Measurements from ENCODE around the gene NKX1-2.

The NKX1-2 gene

DNA sequence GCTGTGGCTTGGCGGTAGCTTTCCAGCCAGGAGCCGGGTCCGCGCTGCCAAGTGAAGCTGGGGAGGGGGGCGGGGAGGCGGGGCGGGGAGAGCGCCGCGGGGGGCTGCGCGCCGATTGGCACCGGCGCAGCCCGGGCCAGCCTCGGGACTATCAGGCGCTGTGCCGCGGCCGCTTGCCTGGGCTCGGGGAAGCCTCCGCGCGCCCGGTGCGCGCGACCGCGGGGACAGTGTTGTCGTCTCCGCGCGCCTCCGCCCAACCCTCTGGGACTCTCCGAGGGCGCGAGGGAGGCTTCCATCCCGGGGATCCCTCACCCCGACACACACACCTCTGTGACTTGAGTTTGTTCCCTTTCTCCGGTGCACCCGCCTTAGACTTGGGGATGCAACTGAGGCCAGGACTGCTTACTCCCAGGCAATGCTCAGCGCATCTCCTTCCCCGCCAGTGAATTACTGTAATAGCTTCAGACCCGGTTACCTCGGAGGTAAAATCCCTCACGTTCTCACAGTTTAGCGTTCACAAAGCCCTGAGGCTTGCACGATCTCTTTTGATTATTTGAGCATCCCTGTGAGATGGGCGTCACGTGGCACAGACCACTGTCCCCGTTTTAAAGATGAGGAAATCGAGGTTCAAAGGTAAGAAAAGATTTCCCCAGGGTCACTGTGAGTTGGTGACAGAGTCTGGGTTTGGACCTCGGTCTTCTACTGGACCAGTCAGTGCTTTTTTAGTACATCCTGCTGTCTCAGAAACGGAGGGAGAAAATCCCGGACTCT is at the start of gene NKX1-2:
Gene NKX1-2 (minus strand): TSS at position 24 of the 771 bp plus-strand sequence. CDS start 92 bp downstream, outside the sequence.
- DNase-seq (ENCODE audit: low read depth in 3 of 3) = no peak

DNA sequence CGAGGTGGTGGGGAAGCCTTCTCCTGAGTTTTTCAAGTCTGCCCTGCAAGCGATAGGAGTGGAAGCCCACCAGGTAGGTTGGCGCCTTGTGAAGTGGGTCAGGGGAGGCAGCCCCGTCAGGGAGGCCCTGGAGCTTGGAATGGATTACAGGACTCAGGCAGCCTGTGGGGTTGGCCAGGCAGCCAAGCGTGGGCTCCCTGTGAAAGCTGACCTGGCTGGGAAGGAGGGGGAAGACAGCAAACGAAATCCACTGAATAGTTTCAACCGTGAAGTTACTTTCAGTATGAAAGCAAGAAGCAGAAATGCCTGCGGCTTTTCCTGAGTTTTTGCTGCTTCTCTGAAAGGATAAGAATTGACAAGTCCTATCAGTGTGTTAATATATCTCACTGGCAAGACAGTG is 48.2 kb upstream of the NKX1-2 start:
- DNase-seq (ENCODE audit: low read depth in 3 of 3) = no peak

DNA sequence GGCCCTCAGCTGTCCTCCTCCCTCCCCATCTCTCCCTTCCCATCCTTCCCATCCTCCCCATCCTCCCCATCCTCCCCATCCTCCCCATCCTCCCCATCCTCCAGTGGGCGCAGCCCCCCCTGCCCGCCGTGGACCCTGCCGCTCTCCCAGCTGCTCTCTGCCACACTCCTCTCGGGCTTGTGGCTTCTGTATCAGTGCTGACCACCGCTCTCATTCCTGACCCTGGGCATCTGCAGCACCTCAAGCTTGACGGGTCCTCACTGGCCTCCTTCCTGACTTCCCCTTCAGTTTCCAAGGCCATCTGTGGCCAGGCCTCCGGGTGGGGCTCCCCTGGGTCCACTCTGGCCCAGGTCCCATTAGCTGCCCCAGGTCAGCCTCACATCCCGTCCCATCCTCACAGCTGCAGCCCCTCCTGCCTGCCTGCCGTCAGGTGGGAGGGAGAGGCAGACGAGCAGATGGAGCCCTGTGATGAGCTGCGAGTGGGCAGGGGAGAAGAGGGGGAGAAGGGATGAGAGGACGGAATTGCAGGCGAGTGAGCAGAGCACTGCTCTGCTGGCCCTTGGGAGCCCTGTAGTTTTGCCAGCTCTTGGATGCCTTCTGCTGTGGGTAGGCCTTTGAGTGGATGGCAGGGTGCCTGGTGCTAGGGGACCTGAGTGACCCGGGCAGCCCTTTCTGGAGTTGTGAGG is 47.5 kb upstream of the NKX1-2 start:
- no peak for DNase-seq (ENCODE audit: low read depth in 3 of 3)

DNA sequence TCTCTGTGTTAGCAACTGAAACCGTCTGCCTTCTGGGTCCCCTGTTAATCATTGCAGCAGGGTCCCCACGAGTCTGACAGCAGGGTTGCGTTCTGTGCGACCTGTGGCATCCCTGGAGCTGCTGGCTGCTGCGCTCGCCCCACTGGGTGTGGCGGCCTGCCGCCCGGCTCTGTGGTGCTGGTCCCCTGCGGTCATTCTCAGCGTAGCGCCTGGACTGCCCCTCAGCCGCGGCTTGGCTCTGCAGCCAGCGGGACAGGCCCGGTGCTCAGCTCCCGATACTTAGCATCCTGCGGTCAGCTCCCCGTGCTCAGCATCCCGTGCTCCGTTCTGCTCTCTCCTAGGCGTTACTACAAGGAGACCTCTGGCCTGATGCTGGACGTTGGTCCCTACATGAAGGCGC is 46.8 kb upstream of the NKX1-2 start:
- DNase-seq (ENCODE audit: low read depth in 3 of 3) = no peak

DNA sequence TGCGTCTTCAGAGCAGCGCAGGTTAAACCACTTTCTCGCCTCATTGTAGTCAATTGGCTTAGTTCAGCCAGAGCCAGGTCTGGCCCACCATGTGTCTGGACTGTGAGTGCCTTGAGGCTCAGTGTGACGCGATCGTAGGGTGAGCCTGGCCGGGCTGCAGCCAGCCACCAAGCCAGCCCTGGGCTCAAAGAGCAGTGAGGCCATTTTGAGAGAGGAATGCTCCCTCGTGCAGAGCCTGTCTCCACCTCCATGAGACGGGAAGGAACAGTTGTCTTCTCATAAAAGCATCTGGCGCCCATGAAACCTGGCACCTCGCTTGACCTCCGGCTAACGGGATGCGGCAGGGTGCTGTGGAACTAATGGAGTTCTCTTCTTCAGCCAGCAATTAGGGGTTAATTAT is 46.3 kb upstream of the NKX1-2 start:
- DNase-seq (ENCODE audit: low read depth in 3 of 3) = no peak

DNA sequence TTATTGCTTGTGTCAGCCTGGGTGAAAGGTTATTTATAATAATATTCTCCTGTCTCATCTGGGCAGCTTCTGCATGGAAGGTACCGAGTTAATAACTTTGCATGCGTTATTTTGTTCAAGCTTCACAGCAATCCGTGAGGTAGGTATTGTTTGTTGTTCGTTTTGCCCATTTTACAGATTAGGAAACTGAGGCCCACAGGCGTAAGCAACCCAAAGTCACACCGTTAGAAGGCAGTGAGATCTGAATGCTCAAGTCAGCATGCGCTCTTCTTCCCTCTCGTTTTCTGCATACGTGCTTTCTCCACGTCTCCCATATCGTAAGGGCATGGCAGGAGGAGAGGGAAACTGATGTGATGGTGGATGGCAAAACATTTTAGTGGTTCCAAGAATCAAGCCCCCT is 45.9 kb upstream of the NKX1-2 start:
- DNase-seq (ENCODE audit: low read depth in 3 of 3) = no peak

DNA sequence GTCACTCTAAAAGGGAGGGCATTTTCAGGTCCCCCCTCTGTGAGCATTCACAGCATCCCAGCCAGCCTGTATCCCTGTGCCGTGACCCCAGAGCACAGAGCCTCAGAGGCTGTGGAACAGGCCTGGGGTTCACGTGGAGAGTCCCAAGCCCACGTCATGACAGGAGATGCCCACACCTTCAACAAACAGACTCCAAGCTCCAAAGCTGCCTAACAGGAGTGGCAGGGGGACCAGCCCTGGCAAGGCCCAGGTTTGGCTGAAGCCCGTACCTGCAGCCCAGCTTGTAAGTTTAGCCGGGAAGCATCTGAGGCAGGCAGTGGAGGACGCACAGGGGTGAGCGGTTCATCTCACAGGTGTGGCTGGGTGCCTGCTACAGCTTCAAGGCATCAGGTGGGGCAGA is 45.3 kb upstream of the NKX1-2 start:
- no peak for DNase-seq (ENCODE audit: low read depth in 3 of 3)

DNA sequence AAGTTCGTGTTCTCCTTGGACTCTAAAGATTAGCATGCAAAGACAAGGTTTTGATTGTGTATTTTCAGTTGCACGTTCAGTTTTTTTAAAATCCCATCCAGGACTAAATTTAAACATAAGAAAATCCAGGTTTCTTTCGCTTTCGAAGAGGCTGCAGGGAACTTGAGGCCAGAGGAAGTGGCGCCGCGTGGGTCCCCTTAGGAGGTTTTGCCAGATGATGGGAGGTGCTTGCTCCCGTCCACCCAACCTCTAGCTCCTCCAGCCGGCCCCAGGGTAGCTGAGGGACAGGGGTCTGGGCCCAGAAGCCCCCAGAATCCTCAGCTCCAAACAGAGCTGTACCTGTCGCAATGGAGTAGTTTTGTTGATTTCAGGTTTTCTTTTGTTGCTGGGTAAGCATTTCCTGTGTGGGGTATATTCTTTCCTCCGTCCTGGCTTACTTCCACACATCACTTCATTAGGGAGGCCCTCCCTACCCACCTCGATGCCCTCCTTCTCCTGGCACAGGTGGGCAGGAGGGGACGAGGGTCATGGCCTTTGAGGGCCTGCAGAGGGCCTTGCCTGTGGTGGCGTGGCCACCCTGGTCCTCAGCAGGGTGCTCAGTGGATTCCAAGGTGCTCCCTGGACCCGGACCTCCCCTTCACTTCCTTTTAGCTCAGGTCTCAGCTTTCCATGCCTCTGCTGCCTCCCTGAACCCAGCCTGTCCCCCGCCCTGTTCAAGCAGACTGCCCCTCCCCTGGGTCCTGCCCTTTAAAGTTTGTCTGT is 44.4 kb upstream of the NKX1-2 start:
- no peak for DNase-seq (ENCODE audit: low read depth in 3 of 3)

DNA sequence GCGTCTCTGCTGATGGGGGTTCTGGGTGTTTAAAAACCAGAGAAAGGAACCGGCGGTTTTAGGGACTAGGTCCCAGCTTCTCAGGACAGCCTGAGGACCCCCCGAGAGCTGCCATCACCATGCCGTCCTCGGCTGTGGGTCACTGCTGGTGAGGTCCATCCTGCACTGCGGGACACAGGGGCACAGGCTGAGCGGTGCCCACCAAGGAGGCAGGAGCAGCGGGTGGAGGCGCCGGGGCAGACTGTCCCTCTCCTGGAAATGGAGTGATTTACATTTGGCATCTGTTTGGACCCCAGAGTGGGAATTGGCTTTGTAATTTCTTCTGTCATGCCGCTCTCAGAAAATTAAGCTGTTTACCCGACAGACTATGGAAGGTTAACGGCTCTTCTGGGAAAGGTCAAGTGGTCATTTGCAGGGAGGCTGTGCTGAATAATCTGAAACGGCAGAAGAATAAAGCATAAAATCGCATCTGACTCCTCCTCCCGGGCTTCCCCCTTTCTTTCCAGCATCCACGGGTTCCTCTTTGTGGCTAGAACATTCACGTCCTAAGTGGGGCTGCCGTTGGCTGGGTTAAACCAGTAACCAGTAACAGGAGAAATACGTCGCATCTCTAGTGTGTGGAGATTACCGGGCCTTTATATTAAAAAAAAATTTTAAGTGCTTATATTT is 43.5 kb upstream of the NKX1-2 start:
- DNase-seq (ENCODE audit: low read depth in 3 of 3) = no peak

DNA sequence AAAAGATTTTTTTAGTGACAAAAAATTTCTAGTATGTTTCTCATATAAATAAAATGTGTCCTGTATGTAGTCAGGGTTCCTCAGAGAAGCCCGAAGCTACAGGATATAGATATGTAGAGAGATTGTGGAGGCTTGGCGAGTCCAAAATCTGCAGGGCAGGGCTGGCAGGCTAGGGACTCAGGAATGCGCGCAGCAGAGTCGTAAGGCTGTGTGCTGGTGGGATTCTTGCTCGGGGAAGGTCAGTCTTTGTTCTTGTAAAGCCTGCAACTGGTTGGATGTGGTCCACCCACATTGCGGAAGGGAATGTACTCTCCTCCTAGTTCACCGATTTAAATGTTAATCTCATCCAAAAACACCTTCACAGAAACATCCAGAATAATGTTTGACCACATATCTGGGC is 42.4 kb upstream of the NKX1-2 start:
- no peak for DNase-seq (ENCODE audit: low read depth in 3 of 3)

DNA sequence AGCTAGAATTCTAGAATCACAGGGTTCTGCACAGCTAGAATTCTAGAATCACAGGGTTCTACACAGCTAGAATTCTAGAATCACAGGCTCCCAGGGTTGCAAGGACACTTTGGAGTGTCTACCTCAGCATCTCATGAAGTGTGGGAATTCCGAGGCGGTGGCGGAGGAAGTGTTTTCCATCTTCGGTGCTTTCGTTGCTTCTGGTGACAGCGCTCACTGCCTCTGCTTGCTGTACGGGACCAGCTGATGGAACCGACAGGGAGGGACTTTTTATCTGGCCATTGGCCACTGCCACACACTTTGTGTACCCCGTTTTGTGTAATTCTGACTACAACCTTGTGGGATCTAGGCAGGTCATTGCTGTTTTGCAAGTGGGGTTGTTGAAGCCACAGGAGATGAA is 41.3 kb upstream of the NKX1-2 start:
- DNase-seq (ENCODE audit: low read depth in 3 of 3) = no peak

DNA sequence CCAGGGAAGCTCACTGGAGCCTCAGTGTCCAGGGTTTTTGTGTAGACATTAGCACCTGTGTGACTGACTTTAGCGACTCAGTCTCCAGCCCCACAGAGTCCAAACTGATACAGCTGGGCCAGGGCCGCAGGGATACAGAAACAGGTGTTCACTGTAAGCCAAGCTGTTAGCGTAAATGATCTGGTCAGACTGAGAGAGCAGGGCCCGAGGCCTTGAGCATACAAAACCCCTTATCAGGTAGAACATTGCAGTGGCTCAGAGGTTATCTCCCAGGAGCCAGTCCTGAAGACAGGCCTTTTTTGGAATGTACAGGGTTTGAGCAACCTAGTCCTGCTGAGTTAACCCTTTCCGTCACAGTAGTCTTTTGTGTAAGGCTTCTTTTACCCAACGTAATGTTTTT is 36.8 kb upstream of the NKX1-2 start:
- no peak for DNase-seq (ENCODE audit: low read depth in 3 of 3)

DNA sequence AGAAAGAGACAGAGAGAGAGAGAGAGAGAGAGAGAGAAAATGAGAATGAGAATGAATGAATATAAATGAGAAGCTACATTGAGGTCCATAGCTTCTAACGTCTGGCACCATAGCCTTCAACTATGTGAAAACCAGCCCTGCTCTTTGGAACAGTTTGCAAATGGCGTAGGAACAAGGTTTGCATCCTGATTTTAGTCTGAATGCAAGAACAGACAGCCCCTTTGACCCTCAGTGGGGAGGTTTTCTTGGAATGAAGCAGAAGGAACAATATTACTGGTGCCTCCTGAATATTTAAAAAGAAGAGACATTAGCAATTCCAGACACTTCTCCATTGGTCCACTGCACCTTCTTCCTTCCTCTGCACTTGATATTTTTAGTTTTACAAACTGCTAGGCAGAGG is 34.8 kb upstream of the NKX1-2 start:
- no peak for DNase-seq (ENCODE audit: low read depth in 3 of 3)

DNA sequence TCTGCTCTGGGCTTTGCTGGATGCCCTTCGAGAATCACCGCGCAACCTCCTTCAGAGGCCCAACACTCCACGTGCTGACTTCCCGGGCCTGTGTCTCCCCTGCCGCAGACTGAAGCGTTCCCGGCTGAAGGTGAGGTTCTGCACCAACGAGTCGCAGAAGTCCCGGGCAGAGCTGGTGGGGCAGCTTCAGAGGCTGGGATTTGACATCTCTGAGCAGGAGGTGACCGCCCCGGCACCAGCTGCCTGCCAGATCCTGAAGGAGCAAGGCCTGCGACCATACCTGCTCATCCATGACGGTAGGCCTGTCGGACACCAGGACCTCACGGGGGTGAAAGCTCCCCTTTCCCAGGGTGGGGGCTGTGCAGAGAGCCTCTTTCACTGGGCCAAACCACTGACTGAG is 34.2 kb upstream of the NKX1-2 start:
- no peak for DNase-seq (ENCODE audit: low read depth in 3 of 3)

DNA sequence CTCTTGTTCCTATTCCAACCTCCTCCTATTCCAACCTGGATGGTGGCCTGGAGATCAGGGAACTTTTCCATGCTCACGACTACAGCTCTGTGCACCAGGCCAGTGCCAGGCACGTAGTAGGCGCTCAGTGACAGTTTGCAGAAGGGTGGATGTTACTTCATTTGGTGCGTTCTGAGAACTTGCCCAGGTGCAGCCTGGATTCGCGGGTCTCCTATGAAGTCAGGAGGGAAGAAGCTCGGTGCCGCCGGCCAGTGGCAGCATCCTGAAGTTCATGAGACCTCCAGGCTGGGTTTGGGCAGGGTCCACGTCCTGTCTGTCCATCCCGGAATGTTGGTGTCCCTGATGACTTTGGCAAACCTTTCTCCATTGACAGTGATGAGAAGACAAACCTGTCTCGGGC is 33.0 kb upstream of the NKX1-2 start:
- DNase-seq (ENCODE audit: low read depth in 3 of 3) = no peak

DNA sequence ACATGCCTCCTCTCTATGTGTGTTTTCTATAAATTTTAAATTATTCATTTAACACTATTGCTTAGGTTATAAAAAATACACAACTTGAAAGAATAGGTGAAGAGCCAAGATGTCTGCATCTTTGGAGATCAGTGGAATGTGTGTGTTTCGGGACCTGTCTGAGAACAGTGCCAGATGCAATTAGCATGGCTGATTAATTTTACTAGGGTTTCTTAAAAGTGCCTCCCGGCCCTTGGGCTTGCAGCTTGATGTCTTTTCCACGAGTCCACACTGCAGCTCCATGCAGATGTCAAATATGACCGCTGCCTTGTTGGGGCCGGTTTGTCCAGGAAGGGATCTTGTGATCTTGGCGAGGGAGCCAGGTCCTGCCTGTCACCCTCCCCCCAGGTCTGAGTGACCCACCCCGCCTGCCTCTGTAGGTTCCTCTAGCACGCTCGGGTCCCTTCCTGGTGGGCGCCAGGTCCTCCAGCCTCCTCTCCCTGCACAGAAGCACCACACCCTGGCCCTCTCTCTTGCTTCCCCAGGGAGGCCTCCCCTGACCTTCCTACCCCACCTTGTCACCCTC is 32.5 kb upstream of the NKX1-2 start:
- DNase-seq (ENCODE audit: low read depth in 3 of 3) = no peak

DNA sequence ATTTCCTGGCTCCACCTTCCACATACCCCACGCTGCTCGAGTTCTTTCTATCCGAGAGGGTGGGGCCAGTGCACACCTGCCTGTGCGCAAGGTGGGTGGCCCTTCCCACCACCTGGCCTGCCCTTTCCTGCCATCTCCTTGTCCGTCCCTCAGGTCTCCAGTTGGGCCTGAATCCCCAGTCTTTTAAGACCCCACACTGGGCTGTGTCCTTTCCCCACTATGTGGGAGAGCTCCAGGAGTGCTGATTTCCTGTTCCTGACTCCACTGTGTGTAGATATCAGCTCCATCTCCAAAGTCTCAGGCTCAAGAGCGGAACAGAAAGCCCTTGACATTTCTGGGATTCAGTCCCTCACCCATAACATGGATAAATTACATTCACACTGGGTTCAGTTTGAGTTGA is 31.9 kb upstream of the NKX1-2 start:
- no peak for DNase-seq (ENCODE audit: low read depth in 3 of 3)

DNA sequence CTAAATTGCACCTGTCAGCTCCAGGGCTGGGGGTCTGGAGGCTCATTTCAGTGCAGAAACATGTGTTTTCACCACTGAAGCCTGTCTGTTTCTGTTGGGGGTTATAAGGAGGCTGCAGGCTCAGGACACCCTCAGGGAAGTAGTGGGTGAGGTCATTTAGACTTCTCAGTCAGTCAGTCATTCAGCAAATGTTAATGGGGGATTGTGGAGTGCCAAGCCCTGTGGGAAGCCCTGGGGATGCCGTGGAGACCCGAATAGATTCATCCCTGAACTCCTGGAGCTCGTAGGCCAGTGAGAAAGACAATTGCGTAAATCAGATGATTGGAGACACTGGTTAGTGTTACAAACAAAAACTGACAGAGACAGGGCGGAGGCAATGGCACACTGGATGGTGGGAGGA is 31.0 kb upstream of the NKX1-2 start:
- DNase-seq (ENCODE audit: low read depth in 3 of 3) = no peak

DNA sequence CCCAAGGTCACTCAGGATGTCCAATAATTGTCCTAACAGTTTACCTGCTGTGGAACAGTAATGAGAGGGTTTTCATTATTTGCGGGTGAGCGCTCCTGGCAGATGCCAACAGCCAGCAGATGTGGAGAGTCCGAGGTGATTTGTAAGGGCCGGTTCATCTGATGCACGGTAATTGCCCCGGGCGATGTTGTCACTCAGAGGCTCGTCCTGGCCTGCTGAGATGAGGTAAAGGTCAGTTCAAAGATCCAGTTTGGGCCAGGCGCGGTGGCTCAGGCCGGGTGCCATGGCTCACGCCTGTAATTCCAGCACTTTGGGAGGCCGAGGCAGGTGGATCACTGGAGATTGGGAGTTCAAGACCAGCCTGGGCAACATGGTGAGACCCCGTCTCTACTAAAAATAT is 28.7 kb upstream of the NKX1-2 start:
- no peak for DNase-seq (ENCODE audit: low read depth in 3 of 3)

DNA sequence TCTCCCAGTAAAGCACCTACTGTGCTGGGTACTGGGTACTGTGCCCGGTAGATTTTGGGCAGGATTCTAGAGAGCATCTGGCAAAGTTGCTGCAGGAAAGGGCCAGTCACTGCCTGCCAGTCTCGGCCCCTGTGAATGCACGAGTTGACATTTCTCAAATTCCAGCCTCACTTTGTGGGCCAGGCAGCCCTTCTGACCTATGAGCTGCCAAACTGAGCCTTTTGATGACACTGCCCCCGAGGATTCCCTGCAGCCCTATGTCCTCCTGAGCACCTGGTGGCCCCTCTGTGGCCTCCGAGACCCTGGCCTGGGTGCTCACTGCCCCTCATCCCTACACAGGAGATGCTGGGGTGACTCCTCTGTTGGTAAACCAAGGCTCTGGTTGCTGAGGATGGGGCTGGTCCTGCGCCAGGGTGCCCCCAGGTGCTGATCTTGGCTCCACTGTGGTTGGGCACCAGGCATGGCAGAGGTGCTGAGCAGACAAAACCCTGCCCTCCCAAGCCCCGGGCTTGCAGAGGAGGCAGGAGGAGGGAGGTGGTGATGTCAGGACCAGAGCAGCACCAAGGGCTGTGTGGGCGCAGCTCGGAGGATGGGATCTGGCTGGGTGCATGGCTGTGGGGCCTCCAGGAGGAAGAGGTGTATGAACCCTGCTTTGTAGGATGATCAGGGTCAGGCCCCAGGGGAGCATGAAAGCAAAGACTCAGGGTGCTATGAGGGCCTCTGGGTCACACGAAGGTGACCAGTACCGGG is 28.0 kb upstream of the NKX1-2 start:
- DNase-seq (ENCODE audit: low read depth in 3 of 3) = no peak

DNA sequence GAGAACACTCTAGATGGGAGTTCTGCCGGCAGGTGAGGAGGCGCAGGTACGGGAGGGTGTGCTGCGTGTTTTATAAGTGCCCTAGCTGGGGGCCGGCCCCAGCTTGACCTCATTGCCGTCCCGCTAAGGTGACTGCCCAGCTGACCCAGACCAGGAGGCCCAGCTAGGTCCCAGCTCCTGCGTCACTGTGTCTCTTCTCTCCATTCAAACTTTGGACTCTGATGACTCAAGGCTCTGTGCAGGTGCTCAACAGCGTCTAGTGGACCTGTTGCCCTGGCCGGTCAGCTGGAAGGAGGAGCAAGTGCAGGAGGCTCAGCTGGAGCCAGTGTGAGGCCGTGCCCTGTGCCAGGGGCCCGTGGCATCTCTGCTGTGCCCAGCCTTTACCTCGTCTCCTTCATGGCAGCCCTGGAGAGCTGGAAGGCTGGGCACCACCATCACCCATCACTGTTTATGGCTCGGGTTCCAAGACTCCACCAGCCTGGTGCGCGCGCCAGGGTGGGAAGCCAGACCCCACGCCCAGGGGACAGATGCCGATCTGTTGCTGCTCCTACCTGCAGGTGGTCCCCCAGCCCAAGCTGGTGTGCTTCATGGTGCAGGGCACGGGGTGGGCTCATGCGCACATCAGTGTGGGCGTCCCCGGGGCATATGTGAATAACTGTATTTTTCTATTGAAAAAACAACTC is 26.3 kb upstream of the NKX1-2 start:
- DNase-seq (ENCODE audit: low read depth in 3 of 3) = no peak
